Stimulated activated CD8-positive, alpha-beta memory T cell treated with anti-CD3 and anti-CD28 coated beads, Interleukin-12 subunit alpha, Interleukin-12 subunit beta, amount 100 ng/mL, for 4 hours (primary cell): ENCODE results near the gene PLAAT4.
"Not testable (repeated sequence)": the region's sequence is repeated elsewhere in the genome, so short reads cannot be mapped to it uniquely, and the experiment has no call there.

ENCODE experiments used
- DNase-seq: peaks from one replicate; pipeline ENCODE4 v3.0.0-alpha.2; 2020; ENCODE audit warnings: low read depth

The PLAAT4 gene

GRCh38 chr11:63573881-63574855 lies 37.6 kb downstream of the PLAAT4 start:
- peak; percentile 10 for DNase-seq

- no peak for DNase-seq
Observed at GRCh38 chr11:63574856-63575602, 38.4 kb downstream of the PLAAT4 start.

- not testable (repeated sequence) for DNase-seq
Observed at GRCh38 chr11:63578882-63579281, 42.3 kb downstream of the PLAAT4 start.

- DNase-seq, result not testable (repeated sequence)
Observed at GRCh38 chr11:63581224-63581623, 44.6 kb downstream of the PLAAT4 start.

- DNase-seq, result no peak
Observed at GRCh38 chr11:63583357-63583677, 46.7 kb downstream of the PLAAT4 start.

GRCh38 chr11:63586451-63587166 lies 50.0 kb downstream of the PLAAT4 start:
- no peak for DNase-seq

- DNase-seq, result no peak
Observed at GRCh38 chr11:63589000-63589399, 52.4 kb downstream of the PLAAT4 start.

GRCh38 chr11:63590024-63590788 lies 53.6 kb downstream of the PLAAT4 start:
- DNase-seq, result no peak

- no peak for DNase-seq
Observed at GRCh38 chr11:63592975-63593395, 56.4 kb downstream of the PLAAT4 start.

- DNase-seq, result no peak
Observed at GRCh38 chr11:63595296-63595695, 58.7 kb downstream of the PLAAT4 start.
